Superior temporal gyrus (tissue), 1 donor: ENCODE results near the gene C19orf18.
A peak's percentile ranks its signal among the peaks of the same experiment; 100 is the strongest.

Source experiments
- DNase-seq: peaks from one replicate; pipeline ENCODE4 v3.0.0-alpha.2; 2016; ENCODE audit errors: extremely low spot score

C19orf18 gene

DNA sequence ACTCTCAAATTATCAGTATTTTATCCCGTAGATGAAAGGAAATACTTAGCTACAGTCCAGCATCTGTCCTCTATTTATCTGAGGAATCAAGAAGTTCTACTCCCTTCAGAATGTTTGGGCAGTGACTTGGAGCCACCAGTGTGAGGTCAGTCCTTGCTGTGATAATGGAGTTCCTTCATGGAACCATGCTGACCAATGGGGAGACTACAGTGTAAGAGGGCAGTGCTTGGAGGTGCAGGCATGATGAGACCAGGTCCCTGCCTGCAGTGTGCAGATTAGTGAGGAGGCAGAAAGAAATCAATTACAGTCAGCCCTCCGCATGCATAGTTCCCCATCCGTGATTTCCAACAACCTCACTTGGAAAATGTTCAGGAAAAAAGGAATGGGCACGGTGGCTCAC is at the start of gene C19orf18:
Gene C19orf18, minus strand, starts transcription at position 101 of the 400 bp plus-strand sequence. CDS start 102 bp downstream, outside the sequence.
- DNase-seq: no peak

DNA sequence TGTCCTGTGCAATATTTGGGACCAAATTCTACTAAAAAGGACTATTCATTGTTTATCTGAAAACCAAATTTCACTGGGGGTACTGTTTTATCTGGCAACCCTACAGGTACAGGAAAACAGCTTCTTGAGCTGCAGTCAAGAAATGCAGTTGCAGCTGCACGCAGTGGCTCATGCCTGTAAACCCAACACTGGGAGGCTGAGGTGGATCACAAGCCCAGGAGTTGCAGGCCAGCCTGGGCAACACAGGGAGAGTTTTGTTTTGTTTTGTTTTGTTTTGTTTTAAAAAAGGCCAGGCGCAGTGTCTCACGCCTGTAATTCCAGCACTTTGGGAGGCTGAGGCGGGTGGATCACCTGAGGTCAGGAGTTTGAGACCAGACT is 47.9 kb upstream of the C19orf18 start:
- DNase-seq: no peak

GRCh38 chr19:58021541-58022282 is 47.4 kb upstream of the C19orf18 start:
- DNase-seq: peak; percentile 89

GRCh38 chr19:58020129-58020528 is 45.8 kb upstream of the C19orf18 start:
- no peak for DNase-seq

- DNase-seq: no peak
These were observed 39.8 kb upstream of the C19orf18 start for GRCh38 chr19:58014141-58014540.

- no peak for DNase-seq
These were observed 36.2 kb upstream of the C19orf18 start for GRCh38 chr19:58010507-58010906.

DNA sequence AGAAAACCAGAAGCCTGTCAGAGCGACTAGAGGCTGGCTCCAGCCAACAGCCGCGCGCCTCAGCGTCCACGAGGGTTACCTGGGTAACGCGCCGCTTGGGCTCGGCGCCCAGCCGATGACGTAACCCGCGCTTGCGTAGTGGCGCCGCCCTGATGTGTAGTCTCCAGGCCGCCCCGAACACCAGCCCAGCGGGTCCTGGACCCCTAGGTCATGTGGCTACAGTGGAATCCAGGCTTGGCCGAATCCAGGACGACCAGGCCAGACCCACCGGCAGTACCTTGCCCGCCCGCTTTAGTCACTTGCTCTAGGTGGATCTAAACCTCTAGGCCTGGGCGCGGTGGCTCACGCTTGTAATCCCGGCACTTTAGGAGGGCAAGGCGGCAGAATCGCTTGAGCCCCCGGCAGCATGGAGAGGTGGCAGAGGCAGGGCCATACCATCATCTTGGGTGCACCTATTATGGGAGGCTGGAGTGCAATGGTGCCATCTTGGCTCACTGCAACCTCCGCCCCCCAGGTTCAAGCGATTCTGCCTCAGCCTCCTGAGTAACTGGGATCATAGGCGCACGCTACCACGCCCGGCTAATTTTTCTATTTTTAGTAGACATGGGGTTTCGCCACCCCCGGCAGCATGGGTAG is 35.5 kb upstream of the C19orf18 start:
- peak; percentile 92 for DNase-seq

DNA sequence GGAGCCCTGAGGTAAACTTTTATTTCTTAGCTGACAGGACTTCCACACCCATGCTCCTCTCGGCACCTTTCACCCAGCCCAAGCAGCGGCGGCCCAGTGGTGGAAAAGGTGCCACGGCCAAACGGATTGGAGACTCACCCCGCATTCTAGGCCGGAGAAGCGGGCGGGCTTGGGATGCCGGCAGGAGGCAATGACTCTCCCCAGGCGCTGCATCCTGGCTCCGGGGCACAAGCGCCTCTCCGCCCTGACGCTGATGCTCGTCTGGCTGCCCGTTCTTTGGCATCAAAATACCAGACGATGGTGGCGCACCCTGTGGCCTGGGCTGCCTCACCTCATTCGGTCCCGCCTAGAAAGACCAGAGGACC is 34.9 kb upstream of the C19orf18 start:
- DNase-seq: no peak

GRCh38 chr19:58008877-58009276 is 34.5 kb upstream of the C19orf18 start:
- DNase-seq: peak; percentile 8

- no peak for DNase-seq
These were observed 33.0 kb upstream of the C19orf18 start for GRCh38 chr19:58007285-58007684.

DNA sequence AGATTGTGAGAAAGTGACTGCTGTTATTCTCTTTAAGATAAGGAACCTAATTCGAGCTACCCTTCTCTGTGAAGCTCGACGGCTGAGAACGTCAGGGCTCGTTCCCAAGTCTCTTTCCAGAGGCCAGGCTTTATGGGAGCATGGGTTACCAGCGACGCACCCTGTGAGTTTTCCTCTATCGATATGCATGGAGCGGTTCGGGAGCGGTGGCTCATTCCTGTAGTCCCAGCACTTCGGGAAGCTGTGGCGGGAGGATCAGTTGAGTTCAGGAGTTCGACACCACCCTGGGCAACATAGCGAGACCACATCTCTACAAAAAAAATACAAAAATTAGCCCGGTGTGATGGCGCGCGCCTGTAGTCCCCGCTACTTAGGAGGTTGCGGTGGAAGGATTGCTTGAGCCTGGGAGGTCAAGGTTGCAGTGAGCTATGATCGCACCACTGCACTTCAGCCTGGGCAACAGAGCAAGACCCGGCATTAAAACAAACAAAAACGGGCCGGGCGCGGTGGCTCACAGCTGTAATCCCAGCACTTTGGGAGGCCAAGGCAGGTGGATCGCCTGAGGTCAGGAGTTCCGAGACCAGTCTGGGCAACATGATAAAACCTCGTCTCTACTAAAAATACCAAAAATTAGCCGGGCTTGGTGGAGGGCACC is 29.0 kb upstream of the C19orf18 start:
- no peak for DNase-seq

DNA sequence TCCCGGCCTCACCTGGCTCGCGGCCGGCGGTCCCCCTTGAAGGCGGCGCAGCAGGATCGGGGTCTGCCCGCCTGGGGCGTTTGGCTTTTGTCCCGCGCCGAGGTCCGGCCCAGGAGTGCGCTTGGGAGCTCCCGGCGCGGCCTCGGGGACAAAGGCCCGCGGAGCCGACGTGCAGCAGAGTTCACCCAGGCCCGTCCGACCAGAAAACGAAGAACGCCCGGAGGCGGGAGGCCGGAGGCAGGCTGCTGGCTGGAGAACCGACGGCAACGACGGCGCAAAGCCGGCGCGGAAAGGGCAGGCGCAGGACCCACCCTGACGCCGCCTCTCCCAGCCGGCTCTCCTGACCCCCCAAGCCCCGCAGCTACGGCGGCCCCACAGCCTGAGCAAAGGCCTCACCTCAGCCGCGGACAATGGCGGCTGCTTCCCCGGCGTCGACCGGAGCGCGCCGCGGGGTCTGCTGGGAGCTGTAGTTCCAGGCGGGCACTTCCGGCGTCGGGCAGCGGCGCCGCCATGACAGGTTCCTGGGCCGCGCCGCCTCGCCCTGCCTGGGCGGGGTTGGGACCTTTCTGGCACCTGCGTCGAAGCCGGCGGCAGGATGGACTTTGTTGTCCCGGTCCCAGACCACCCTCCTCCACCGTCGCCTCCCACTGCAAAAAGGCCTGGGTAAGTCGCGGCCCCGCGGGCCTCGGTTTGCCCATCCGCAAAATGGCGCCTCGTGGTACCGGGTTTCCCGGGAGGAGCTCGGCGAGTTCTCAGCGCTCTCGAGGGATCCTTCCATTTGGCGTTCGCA is 28.2 kb upstream of the C19orf18 start, which contains the start of gene ZNF606:
Gene ZNF606, minus strand, starts transcription at position 437 of the 790 bp plus-strand sequence. CDS start 1,501 bp downstream, outside the sequence.
- DNase-seq: peak; percentile 88

- DNase-seq: peak; percentile 19
These were observed 27.6 kb upstream of the C19orf18 start for GRCh38 chr19:58001895-58002369.

DNA sequence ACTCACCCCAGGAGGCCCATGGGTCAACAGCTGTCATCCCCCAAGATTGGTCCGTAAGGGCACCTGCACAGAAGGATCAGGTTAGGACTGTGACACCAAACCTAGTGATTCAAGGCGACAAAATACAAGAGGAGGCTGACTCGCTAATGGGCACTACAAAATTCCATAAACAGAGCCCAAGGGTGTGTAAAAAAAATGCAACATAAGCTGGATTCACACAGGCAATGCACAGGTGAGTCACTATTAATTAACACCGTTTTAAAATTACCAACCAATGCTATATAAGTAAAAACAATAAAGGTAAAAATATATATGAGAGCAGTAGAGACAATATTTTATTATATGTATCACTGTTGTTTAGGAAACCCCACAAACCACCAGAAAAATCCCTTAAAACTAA is 26.3 kb upstream of the C19orf18 start:
- no peak for DNase-seq

DNA sequence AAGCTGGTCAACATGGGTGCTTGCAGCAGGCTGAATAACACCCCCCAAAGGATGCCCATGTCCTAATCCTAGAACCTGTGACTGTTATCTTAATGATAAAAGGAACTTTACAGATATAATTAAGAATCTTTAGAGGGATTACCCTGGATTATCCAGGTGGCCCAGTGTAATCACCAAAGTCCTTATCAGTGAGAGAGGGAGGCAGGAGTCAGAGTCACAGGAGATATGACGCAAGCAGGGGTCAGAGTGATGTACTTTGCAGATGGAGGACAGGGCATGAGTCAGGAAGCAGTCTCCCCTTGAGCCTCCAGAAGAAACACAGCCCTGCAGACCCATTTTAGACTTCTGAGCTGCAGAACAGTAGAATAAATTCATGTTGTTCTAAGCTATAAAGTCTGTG is 18.5 kb upstream of the C19orf18 start:
- DNase-seq: no peak

DNA sequence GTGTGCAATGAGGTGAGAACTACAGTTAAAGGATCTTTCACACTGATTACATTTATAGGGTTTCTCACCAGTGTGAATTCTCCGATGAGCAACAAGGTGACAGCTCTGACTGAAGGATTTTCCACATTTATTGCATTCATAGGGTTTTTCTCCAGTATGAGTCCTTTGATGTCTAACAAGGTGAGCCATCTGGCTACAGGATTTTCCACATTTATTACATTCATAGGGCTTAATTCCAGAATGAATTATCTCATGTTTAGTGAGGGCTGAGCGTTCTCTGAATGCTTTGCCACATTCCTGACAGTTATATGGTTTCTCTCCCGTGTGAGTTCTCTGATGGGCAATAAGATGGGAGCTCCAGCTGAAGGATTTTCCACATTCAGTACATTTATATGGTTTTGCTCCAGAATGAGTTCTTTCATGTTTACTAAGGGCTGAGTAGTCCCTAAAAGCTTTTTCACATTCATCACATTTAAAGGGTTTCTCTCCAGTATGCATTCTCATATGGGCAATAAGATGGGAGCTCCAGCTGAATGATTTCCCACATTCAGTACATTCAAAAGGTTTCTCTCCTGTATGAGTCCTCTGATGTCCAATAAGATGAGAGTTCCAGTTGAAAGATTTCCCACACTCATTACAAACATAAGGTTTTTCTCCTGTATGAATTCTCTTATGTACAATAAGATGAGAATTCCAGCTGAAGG is 4.4 kb upstream of the C19orf18 start:
- no peak for DNase-seq

GRCh38 chr19:57964761-57965160 is 9.6 kb downstream of the C19orf18 start:
- DNase-seq: no peak

- no peak for DNase-seq
These were observed 12.5 kb downstream of the C19orf18 start for GRCh38 chr19:57961785-57962184.

GRCh38 chr19:57954996-57955395 is 19.3 kb downstream of the C19orf18 start:
- DNase-seq: no peak

DNA sequence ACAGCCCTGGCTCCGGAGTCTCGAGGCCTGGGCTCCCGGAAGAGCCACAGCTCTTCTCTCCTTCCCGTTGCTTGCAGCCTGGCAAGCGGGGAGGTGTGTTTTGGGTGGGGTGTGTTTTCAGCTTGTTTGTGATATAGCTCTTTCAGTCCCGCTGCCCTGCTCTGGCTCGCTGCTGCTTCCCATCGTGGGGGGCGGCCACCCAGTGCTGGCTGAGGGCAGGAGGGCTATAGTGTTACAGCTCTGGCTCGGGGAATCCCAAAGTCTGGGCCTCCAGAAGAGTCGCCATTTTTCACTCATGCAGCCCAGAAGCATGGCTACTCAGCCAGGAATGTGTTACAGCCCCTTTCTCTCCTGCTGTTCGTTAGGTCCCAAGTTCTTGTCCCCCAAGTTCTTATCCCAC is 24.6 kb downstream of the C19orf18 start:
- DNase-seq: no peak

- DNase-seq: no peak
These were observed 25.0 kb downstream of the C19orf18 start for GRCh38 chr19:57949296-57949695.
